Upper lobe of right lung (tissue), 1 donor: ENCODE data around the gene EHD3. TPM values are rescaled to one million over a fixed set of nuclear protein-coding genes. Genes with fewer than 3 reads are reported as not detected.

Experiments used
- ATAC-seq: fragments of 200-7000 bp; cut with Tn5 transposase; one replicate; pipeline ENCODE4 v1.9.1; 2020; ENCODE audit warnings: mild to moderate bottlenecking, moderate library complexity
- DNase-seq: peaks from one replicate; pipeline ENCODE4 v3.0.0-alpha.2; 2020
- H3K27ac ChIP-seq: fragments of 200-600 bp; one replicate; pipeline ENCODE4 v1.8.0; 2022
- H3K27me3 ChIP-seq: fragments of 200-600 bp; one replicate; pipeline ENCODE4 v1.8.0; 2022; ENCODE audit warnings: mild to moderate bottlenecking
- H3K36me3 ChIP-seq: fragments of 200-600 bp; one replicate; pipeline ENCODE4 v1.8.0; 2022
- H3K4me1 ChIP-seq: fragments of 200-600 bp; one replicate; pipeline ENCODE4 v1.8.0; 2022
- H3K4me3 ChIP-seq: fragments of 200-600 bp; one replicate; pipeline ENCODE4 v1.8.0; 2022; ENCODE audit warnings: mild to moderate bottlenecking
- H3K9me3 ChIP-seq: fragments of 200-600 bp; one replicate; pipeline ENCODE4 v1.8.0; 2022
- intact Hi-C: fragments of 100-400 bp; cut with DNase I; formaldehyde crosslinking; loops from one replicate; pipeline ENCODE4 v1.11.0; 2022
- long read RNA-seq: library from polyadenylated mRNA; unstranded; transcript quantifications from one replicate; pipeline ENCODE4 v2.0.0, GENCODE V29; 2021
- total RNA-seq: library from RNA; stranded (reverse); fragmentation: NEBNext Ultra II Directional; extraction: Animal tissue kit (Norgen Biotek cat#: 25700); gene quantifications from one replicate; pipeline ENCODE4 v1.2.1, GENCODE V29; 2021
- TF ChIP-seq, protein P1 (sequence below): fragments of 200-600 bp; IDR thresholded peaks from one replicate; pipeline ENCODE4 v1.8.0; 2022; ENCODE audit warnings: antibody characterized with exemption
- donor health status: DM: no; HTN: yes; CAD: no; lungs with severe emphysema.

EHD3 gene
- 13.0 TPM for total RNA-seq
- long read RNA-seq, full-length matches to known transcripts: 110 of 128 reads
- long read RNA-seq, partial matches to known transcripts: 7 of 128 reads
- long read RNA-seq, other reads (novel, unspliced or antisense): 11 of 128 reads

DNA sequence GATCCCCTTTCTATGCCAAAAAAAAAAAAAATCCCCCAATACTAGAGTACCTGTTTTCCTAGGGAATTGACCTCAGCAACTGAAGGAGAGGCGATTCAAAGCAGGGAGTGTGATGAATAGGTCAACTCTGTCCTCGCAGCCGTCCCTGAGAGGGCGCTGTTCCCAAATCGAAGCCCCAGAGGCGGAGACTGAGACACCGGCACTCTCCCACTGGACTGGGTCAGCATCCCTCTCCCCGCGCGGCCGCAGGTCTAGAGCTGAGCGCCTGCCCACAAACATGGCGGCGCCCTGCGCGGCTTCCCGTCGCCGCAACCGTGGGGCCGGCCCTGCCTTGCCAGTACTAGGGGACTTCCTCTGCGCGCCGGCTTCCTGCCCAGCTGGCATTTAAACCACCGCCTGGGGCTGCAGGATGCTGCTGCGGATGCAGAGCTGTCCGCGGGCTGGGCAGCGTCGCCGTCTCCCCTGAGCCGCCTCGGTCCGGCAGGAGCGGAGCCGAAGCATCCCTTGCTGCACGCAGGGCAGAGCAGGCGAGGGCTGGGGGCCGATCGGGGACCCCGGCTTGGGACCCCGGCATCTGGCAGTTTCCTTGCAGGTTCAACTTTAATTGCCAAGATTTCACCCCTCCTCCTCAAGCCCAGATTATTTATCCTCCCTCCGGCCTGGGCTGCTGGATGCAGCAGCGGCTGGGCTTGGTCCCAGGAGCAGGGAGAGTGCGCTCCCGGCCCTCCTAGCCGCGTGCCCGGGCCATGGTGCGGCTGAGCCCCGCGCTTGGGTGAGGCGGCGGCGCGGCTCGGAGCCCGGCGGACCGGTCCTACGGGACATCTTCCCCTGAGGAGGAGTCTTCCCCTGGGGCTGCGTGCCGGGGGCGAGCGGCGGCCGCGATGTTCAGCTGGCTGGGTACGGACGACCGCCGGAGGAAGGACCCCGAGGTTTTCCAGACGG is at the start of gene EHD3:
EHD3 (plus strand) TSS at position 412 of the 942 bp plus-strand sequence; CDS start at position 882, 470 bp downstream.
- Histone ChIP-seq H3K4me1 (peaks cover 6% of the 10 kb centered on the region), H3K27ac (peak within 1 kb of the TSS; percentile 34), H3K36me3 (no peaks in the 10 kb centered on the region), H3K27me3 (no peaks in the 10 kb centered on the region), H3K4me3 (peak within 1 kb of the TSS; percentile 84), H3K9me3 (no peaks in the 10 kb centered on the region)
- TF ChIP-seq, protein P1, sequence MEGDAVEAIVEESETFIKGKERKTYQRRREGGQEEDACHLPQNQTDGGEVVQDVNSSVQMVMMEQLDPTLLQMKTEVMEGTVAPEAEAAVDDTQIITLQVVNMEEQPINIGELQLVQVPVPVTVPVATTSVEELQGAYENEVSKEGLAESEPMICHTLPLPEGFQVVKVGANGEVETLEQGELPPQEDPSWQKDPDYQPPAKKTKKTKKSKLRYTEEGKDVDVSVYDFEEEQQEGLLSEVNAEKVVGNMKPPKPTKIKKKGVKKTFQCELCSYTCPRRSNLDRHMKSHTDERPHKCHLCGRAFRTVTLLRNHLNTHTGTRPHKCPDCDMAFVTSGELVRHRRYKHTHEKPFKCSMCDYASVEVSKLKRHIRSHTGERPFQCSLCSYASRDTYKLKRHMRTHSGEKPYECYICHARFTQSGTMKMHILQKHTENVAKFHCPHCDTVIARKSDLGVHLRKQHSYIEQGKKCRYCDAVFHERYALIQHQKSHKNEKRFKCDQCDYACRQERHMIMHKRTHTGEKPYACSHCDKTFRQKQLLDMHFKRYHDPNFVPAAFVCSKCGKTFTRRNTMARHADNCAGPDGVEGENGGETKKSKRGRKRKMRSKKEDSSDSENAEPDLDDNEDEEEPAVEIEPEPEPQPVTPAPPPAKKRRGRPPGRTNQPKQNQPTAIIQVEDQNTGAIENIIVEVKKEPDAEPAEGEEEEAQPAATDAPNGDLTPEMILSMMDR: peak; percentile 56
- DNase-seq (peak; percentile 89), ATAC-seq (peak; percentile 97)
- intact Hi-C loops: no loop called here

DNA sequence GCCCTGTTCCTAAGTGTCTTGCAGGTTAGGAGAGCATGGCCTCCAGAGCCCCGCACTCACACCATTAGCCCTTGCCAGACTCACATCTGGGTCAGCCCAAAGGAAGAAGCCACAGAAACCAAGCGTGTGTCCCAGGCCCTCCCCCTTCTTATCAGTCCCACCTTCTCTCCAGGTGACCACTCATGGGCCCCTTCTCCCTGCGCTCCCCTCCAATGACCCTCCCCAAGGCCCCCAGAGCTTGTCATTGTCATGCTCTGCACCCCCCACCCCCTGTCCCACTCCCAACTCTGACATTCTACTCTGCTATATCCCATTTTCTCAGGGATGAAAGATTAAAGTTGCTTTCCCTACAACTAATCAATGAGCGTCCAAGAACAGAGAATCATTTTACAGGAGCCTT is 46.8 kb upstream of the EHD3 start:
- Histone ChIP-seq H3K27ac (no peak overlapping the region), H3K27me3 (no peaks in the 10 kb centered on the region), H3K4me1 (no peaks in the 10 kb centered on the region), H3K36me3 (no peaks in the 10 kb centered on the region), H3K4me3 (no peak overlapping the region), H3K9me3 (no peaks in the 10 kb centered on the region)
- ATAC-seq: no peak
- intact Hi-C loops: no loop called here
- TF ChIP-seq, protein P1: no peak
- no peak for DNase-seq

DNA sequence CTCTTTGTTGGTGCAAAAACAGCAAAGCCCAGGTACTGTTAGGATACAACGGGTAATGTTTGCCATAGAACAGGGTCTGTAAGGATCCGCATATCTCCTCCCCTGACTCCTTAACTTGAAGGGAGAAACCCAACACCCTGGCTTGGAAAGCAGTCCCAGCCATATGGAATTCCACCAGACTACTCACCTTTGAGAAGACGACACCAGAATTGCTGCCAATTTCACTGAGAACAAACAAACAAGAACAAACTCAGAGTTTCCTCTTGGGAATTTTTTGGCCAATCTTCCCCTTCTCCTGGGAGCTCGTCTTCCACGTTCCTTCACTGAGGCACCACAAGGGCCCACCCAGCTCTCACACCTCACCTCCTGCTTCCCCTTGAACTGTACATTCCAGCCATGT is 45.8 kb upstream of the EHD3 start:
- ATAC-seq: no peak
- no peak overlapping the region for H3K27ac ChIP-seq
- H3K4me3 ChIP-seq: no peak overlapping the region
- no peak for DNase-seq
- H3K36me3 ChIP-seq: no peaks in the 10 kb centered on the region
- H3K4me1 ChIP-seq: no peaks in the 10 kb centered on the region
- H3K9me3 ChIP-seq: no peaks in the 10 kb centered on the region
- intact Hi-C loops: no loop called here
- TF ChIP-seq, protein P1: no peak
- H3K27me3 ChIP-seq: no peaks in the 10 kb centered on the region

DNA sequence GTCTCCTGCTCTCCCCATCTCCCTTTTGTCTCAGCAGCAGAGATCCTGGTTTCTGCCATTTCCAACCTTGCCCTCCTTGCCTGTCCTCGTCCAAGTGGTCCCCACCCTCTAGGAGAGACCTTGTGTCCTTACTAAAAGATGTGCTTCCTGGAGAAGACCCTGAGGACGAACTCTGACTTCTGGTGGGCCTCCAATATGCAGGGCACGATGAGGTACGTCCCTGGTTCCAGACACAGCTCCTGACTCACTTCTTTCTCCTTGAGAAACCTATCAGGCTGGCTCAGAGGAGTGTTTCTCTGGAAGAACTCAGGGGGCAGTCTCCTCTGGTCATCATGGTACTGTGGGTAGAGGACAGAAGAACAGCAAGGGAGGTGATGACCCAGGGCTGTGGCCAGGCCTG is 44.8 kb upstream of the EHD3 start:
- Histone ChIP-seq H3K27me3 (no peaks in the 10 kb centered on the region), H3K9me3 (no peaks in the 10 kb centered on the region), H3K4me3 (no peak overlapping the region), H3K4me1 (no peaks in the 10 kb centered on the region), H3K27ac (no peak overlapping the region), H3K36me3 (no peaks in the 10 kb centered on the region)
- DNase-seq: no peak
- TF ChIP-seq, protein P1: no peak
- ATAC-seq: no peak
- intact Hi-C loops: no loop called here

DNA sequence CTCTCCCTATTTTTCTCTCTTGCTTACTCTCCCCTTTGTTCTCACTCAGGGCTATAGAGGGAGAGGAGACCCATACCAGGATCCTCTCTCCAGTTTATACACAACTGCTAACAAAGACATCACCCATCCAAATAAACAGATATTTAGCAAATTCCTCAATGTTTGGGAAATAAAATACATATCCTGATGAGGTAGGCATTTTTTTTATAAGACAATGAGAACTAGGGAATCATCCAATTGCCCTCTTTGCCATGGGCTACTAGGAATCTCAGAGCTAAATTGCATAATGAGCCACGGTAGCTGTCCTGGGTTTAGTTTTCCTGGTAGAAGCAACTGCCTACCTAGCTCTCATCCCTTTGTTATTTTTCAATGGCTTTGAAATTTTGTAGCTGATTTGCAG is 43.8 kb upstream of the EHD3 start:
- Histone ChIP-seq H3K27me3 (no peaks in the 10 kb centered on the region), H3K9me3 (no peaks in the 10 kb centered on the region), H3K27ac (no peak overlapping the region), H3K4me1 (no peaks in the 10 kb centered on the region), H3K36me3 (no peaks in the 10 kb centered on the region), H3K4me3 (no peak overlapping the region)
- intact Hi-C loops: no loop called here
- DNase-seq (no peak), ATAC-seq (no peak)
- TF ChIP-seq, protein P1: no peak
